Measurements from ENCODE around the gene ASL.

DNA sequence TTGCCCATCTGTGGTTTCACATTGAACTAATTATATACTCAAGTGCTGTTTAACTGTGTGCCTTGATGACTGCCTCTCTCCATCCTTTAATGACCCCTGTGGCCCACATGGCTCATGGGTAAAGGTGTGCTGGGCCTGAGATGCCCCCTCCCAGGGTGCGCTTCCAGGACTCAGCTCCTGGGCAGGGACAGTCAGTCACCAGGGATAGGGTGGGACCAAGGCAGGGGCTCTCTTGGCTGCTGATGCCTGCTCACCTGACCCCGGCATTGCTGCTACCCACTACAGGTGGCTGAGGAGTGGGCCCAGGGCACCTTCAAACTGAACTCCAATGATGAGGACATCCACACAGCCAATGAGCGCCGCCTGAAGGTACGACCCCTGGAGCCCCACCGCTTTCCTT, 6.5 kb downstream of the ASL start:
- TF ChIP-seq POLR2AphosphoS5 (IDR thresholded peaks at IDR 0.05; ENCODE audit: low read depth, low read length) (no peak), POLR2A (IDR thresholded peaks at IDR 0.05; ENCODE audit: low read depth, low read length) (no peak), TAF1 (IDR thresholded peaks at IDR 0.05; ENCODE audit: low read depth, low read length) (no peak), SPI1 (IDR thresholded peaks at IDR 0.05; ENCODE audit: low read depth, low read length) (no peak)

Measured in GM12891 (cell line).